Kidney (tissue), 14 donors: ENCODE measurements around the gene DNAJB4. TPM values are rescaled to one million over a fixed set of nuclear protein-coding genes. Genes with fewer than 3 reads are reported as not detected.

Experiments
- DNase-seq, 5 donors: peaks; one replicate each; pipeline ENCODE4 v3.0.0-alpha.2; 2013 to 2020
- FAIRE-seq: peaks from 2 replicates; lab custom pipeline; 2012; peaks lifted over from hg19 to GRCh38; lab: Jason Lieb, UNC
- H3K27ac ChIP-seq, 2 donors: one replicate each; pipeline ENCODE4 v1.7.0; 2013; ENCODE audit warnings: low read depth in 2 of 2, low read length in 2 of 2, inconsistent platforms in 1 of 2
- H3K27me3 ChIP-seq: one replicate; pipeline ENCODE4 v1.7.1; 2013; ENCODE audit warnings: low read length, inconsistent platforms; ENCODE audit not compliant: control insufficient read depth, insufficient read depth
- H3K36me3 ChIP-seq, 3 donors: one replicate each; pipeline versions ENCODE4 v1.7.0 to v1.7.1; 2013; ENCODE audit warnings: low read length in 3 of 3, control low read depth in 1 of 3, inconsistent platforms in 1 of 3; ENCODE audit not compliant: insufficient read depth in 3 of 3, control insufficient read depth in 2 of 3
- H3K4me1 ChIP-seq, 3 donors: one replicate each; pipeline versions ENCODE4 v1.7.0 to v1.7.1; 2013; ENCODE audit warnings: low read length in 3 of 3, inconsistent platforms in 1 of 3, low read depth in 1 of 3; ENCODE audit not compliant: control insufficient read depth in 2 of 3, insufficient read depth in 2 of 3
- H3K4me3 ChIP-seq, 3 donors: one replicate each; pipeline versions ENCODE4 v1.7.0 to v1.8.1; 2013; ENCODE audit warnings: low read length in 3 of 3, control low read depth in 1 of 3, inconsistent platforms in 1 of 3
- H3K9ac ChIP-seq, 3 donors: one replicate each; pipeline versions ENCODE4 v1.7.0 to v1.7.1; 2013; ENCODE audit warnings: low read length in 3 of 3, control low read depth in 1 of 3, inconsistent platforms in 1 of 3
- H3K9me3 ChIP-seq, 3 donors: one replicate each; pipeline versions ENCODE4 v1.7.0 to v1.7.1; 2013; ENCODE audit warnings: low read length in 3 of 3, control low read depth in 1 of 3, inconsistent platforms in 1 of 3; ENCODE audit not compliant: control insufficient read depth in 2 of 3, insufficient read depth in 1 of 3
- intact Hi-C: fragments of 100-400 bp; cut with DNase I; formaldehyde crosslinking; loops from one replicate; pipeline ENCODE4 v1.11.1; 2022
- polyA plus RNA-seq: library from polyadenylated mRNA; stranded (reverse); fragments of 350-450 nt; fragmentation: Illumina TruSeq; extraction: RNeasy Lipid Tissue Mini Kit (QIAGEN cat#74804); gene quantifications from one replicate; pipeline ENCODE4 v1.2.3, GENCODE V29; 2014; ENCODE audit warnings: low read depth, low replicate concordance; ENCODE audit not compliant: insufficient read depth
- total RNA-seq: library from RNA; stranded (reverse); fragmentation: NEBNext Ultra II Directional; extraction: Animal tissue kit (Norgen Biotek cat#: 25700); gene quantifications from one replicate; pipeline ENCODE4 v1.2.1, GENCODE V29; 2021
- TF ChIP-seq, protein P1 (sequence below): IDR thresholded peaks from 3 replicates; pipeline ENCODE4 v1.5.1; 2012; ENCODE audit warnings: mild to moderate bottlenecking, moderate library complexity, borderline replicate concordance; ENCODE audit not compliant: insufficient read depth; ENCODE audit errors: extremely low read depth
- donor health status: control.
- donor health status: control.
- donor health status: control.
- donor health status: control.
- donor health status: control.
- donor health status: DM: yes; HTN: yes; CAD: no.
- donor health status: Normal renal cell carcinoma (clear cell type).

Gene DNAJB4
- total and polyA plus RNA-seq, 2 donors from 2014 or later = 17.0 to 34.7 TPM

DNA sequence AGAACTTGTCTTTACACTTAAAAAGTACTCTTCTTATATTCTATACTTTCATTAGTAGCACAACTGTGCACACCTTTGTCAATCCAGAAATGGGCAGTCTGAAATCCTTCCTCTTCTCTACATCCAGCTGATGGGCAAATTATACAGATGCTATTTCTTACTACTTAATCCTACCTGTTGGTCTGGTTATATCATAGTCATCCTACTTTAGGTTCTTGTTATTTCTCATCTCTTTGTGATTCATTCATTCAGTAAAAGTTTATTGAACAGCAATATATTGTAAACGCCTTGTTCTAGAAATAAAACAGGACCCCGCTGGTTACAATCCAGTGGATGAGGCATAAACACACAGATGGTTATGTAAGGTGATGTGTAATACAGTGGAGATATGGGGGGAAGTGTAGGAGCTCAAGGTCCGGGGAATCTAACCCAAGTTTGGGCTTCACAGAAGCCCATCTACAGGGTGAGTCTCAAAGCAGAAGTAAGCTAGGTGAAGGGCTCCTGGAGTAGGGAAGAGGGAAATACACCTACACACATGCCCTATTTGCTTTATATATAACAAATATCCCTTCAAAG lies 14.0 kb upstream of the DNAJB4 start:
- Histone ChIP-seq H3K36me3 (no peaks in the 10 kb centered on the region), H3K9me3 (no peaks in the 10 kb centered on the region), H3K9ac (no peak overlapping the region), H3K27me3 (no peaks in the 10 kb centered on the region), H3K27ac (no peak overlapping the region), H3K4me1 (no peaks in the 10 kb centered on the region), H3K4me3 (no peak overlapping the region)
- no peak for FAIRE-seq
- DNase-seq = no peak
- TF ChIP-seq, protein P1, sequence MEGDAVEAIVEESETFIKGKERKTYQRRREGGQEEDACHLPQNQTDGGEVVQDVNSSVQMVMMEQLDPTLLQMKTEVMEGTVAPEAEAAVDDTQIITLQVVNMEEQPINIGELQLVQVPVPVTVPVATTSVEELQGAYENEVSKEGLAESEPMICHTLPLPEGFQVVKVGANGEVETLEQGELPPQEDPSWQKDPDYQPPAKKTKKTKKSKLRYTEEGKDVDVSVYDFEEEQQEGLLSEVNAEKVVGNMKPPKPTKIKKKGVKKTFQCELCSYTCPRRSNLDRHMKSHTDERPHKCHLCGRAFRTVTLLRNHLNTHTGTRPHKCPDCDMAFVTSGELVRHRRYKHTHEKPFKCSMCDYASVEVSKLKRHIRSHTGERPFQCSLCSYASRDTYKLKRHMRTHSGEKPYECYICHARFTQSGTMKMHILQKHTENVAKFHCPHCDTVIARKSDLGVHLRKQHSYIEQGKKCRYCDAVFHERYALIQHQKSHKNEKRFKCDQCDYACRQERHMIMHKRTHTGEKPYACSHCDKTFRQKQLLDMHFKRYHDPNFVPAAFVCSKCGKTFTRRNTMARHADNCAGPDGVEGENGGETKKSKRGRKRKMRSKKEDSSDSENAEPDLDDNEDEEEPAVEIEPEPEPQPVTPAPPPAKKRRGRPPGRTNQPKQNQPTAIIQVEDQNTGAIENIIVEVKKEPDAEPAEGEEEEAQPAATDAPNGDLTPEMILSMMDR = no peak
- intact Hi-C loops = no loop called here

DNA sequence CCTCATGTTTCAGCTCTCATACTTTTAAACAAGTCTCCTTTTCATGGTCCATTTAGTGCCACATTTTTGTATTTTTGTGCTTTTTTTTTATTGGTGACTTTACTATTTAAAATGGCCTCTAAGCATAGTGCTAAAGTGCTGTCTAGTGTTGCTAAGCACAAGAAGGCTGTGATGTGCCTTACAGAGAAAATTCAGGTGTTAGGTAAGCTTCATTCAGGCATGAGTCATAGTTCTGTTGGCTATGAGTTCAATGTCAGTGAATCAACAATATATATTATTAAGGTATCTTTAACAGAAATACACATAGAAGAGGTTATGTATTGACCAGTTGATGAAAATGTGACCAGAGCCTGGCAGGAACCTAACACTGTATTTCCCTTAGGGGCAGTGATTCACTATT lies 13.1 kb upstream of the DNAJB4 start:
- Histone ChIP-seq H3K9ac (no peak overlapping the region), H3K27me3 (no peaks in the 10 kb centered on the region), H3K36me3 (no peaks in the 10 kb centered on the region), H3K9me3 (no peaks in the 10 kb centered on the region), H3K4me3 (no peak overlapping the region), H3K27ac (no peak overlapping the region), H3K4me1 (no peaks in the 10 kb centered on the region)
- no peak for FAIRE-seq
- TF ChIP-seq, protein P1 = no peak
- DNase-seq = no peak
- intact Hi-C loops = no loop called here

DNA sequence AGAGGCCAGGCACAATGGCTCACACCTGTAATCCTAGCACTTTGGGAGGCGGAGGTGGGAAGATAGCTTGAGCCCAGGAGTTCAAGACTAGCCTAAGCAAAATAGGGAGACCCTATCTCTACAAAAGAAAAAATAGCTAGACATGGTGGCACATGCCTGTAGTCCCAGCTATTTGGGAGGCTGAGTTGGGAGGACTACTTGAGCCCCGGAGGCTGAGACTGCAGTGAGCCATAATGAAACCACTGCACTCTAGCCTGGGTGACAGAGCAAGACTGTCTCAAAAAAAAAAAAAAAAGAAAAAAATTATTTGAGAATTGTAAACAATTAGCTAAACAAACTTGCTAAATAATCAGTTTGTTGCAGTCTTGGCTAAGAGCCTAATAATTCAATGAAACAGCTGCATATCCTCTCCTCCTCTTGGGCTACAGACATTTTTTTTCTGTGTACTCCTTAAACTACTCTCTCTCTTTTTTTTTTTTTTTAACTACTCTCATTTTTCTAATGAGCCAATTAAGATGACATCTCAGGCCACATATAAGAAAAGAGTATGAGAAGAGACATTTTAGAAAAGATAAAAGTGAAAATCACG lies 10.5 kb upstream of the DNAJB4 start:
- no peak overlapping the region for H3K4me3 ChIP-seq
- no peak overlapping the region for H3K27ac ChIP-seq
- DNase-seq (peak in 1 of 5 donors; percentile 53), FAIRE-seq (peak; percentile 15)
- no peaks in the 10 kb centered on the region for H3K4me1 ChIP-seq
- H3K36me3 ChIP-seq = no peaks in the 10 kb centered on the region
- H3K9ac ChIP-seq = no peak overlapping the region
- no peaks in the 10 kb centered on the region for H3K9me3 ChIP-seq
- TF ChIP-seq, protein P1 = no peak
- intact Hi-C loops = no loop called here
- no peaks in the 10 kb centered on the region for H3K27me3 ChIP-seq
